NCI-H1048 (cell line): ENCODE results near the gene KLF11.

Experiments used
- DNase-seq: peaks from one replicate; lab custom pipeline; 2025; lab: John Stamatoyannopoulos, UW

Gene KLF11

DNA sequence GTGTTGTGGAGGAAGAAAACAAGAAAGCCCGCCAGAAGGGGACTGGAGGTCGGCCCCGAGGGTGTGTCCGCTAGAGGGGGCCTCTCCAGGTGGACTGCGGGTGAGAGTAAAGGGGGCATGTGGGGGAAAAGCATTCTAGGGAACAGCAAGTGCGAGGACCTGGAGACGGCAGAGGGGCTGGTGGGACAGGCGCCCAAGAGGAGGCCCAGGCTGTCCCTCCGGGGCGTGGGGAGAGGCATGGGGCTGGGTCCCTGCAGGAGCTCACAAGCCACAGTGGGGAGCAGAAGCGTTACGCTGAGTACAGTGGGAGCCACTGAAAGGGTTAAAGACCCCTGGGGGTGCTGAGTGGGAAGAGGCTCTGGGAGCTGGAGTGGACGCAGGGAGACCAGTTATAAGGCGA, 1.6 kb upstream of the KLF11 start:
- no peak for DNase-seq

- DNase-seq = no peak
These were observed 819 bp upstream of the KLF11 start for GRCh38 chr2:10042301-10043161.

DNA sequence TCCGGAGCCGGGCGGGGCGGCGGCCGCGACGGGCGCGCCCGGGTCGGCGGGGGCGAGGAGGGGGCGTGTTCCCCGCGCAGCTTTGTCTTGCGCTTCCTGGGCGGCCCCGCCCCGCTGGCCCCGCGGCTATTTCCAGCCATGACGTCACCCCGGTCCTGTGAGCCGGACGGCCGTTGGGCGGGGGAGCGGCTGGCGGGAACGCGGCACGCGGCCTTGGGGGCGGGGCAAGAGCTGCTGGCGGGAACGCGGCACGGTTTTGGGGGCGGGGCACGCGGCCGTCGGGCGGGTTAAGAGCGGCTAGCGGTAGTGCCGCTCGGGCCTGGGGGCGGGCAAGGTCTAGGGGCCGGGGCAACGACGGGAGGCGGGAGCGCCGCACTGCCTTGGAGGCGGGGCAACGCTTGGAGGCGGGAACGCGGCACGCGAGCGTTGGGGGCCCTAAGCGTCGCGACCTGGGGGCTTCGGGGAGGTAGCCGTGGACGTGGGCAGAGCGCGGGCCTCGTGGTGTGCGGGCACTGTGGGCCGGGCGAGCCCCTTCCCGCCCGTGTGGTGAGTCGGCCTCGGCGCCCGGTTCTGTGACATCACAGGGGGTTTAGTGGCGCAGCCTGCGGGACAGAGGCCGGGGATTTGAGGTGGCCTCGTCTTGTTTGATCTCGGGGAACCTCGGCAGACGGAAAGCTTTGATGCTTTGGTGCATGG, 704 bp downstream of the KLF11 start:
- DNase-seq = peak; percentile 93

GRCh38 chr2:10045561-10046355, 2.4 kb downstream of the KLF11 start:
- no peak for DNase-seq

DNA sequence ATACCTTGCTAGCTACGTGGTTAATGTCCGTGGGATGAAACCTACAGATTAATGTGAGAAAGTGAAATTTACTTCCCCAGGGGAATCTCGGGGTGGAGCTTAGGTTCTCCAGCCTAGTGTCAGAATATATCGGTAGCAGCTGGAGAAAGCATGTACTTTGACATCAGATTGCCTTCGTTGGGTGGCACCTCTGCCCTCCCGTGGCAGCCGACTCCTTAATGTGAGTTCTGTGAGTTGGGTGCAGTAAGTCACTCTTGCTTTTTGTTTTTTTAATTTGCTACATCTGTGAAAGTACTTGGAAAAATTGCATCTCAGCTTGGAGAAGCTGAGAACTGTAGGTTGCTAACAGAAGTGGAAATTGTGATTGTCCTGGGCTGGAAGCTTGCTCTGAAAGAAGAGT, 3.6 kb downstream of the KLF11 start:
- no peak for DNase-seq

- no peak for DNase-seq
These were observed 4.5 kb downstream of the KLF11 start for GRCh38 chr2:10047616-10048500.

DNA sequence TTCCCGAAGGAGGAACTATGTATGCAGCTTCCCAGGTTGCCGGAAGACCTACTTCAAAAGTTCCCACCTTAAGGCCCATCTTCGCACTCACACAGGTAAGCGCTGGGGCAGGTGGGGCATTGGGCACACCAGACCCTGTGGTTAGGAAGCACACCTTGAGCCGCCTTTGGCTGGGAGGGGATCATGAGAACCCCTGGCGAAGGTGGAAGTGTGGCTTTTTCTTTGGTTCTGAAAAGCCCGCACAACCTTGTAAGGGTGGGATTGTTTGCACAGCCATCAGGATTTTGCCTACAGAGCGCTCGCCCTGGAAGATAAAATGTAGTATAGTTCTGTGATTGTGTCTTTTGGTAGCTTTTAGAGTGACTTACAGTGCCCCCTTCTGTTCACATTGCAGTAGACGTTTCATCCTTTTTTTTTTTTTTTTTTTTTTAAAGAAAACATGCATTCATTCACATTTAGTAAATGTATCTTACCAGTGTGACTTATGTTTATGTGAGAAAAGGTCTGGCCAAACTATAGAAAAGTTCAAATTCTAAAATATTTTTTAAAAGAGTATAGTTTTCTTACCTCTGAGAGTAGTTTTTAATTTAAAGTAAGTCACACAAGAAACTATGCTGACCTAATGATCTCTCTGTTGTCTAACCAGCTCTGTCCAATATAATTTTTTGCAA, 5.3 kb downstream of the KLF11 start:
- no peak for DNase-seq

DNA sequence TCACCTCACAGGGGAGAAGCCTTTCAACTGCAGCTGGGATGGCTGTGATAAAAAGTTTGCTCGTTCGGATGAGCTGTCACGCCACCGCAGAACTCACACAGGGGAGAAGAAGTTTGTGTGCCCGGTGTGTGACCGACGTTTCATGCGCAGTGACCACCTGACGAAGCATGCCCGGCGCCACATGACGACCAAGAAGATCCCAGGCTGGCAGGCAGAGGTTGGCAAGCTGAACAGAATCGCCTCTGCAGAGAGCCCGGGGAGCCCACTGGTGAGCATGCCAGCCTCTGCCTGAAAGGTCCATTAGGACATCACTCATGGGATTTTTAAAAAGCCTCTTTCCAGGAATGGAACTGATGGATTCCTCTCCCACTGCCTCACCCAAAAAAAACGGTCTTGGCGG, 8.9 kb downstream of the KLF11 start:
- DNase-seq = no peak

GRCh38 chr2:10053351-10053750, 10.0 kb downstream of the KLF11 start:
- no peak for DNase-seq

DNA sequence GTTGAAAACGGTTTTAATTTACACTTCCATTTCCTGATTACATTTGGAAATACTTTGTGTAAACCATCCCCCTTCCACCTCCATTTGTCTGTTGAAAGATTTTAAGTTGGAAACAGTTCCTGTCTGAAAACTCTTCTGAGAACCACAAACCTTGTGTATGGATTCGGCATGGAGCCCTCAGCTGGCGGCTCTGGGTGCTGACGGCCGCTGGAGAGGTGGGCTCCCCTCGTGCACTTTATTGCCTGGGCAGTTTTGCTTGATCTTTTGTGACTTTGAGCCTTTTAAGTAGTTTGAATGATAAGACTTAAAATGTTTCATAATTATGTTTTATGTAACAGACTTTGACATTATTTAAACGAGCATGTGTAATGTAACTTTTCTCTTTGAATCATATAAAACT, 11.1 kb downstream of the KLF11 start:
- DNase-seq = no peak

DNA sequence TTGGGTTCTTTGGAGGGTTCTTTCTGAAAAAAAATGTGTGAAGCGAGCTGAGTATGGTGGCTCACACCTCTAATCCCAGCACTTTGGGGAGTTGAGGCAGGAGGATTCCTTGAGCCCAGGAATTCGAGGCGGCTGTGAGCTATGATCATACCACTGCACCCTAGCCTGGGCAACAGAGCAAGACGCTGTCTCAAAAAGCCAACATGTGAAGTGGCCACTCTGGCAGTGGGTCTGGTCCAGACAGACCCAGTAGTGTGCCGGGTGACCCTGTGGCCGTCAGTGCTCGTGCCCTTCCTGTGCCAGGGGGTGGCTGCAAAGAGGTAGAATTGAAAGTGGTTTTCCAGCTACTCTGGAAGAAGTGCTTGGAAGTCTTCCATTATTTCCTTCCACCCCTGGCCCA, 11.6 kb downstream of the KLF11 start:
- no peak for DNase-seq

DNA sequence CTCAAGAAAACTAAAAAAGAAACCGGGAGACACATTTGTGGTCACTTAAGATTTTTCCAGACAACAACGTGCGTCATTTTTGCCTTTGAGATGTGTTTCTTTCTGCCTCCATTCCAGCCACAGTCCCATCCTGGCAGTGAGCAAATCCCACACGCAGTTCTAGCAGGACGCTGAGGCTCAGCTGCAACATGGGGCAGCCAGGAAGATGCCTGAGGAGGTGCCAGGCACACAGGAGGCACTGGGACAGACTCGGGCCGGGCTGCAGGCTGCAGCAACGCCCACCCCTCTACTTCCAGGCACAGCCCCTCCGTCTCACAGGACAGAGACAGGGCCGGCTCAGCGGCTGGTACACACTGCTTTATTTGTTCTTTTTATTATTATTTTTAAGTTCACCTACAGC, 13.1 kb downstream of the KLF11 start:
- DNase-seq = no peak

DNA sequence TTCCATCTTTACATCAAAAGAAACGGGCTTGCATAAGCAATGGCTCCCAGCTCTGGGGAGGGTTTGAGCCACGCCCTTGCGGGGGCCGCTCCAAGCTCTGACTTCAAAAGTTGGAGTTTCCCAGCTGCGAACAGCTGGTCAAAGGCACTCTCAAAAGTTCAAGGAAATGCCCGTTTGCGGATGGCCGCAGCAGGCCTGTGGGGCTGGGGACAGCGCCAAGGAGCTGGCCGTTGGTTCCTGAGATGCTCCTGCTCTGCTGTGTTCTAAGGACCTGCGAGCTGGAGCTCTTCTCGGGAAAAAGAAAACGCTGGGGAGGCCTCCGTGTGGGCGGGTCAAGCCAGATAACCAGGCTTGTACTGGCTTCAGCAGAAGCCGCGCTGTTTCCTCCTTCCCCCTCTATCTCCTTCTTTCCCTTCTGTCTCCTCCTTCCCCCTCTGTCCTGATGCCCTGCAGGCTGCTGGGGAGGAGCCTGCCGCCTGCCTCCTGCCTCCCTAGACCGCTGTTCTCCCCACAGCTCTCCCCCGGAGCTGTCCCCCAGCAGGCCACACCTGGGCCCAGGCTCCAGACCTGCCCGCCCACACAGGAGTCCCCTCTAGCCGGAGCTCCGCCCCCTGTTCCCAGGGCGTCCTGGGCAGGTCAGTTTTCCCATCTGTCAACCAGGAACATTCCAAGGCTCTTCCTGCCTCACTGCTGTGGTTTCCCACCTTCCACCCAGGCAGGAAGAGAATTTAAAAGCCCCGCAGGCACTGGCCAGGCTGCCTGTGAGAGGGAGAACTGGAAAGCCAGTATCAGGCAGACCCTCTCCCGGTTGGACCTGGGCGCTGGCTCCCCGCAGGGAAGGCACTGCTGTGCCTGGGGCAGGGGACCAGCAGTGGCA, 14.1 kb downstream of the KLF11 start:
- no peak for DNase-seq

GRCh38 chr2:10058251-10059015, 15.1 kb downstream of the KLF11 start:
- no peak for DNase-seq

- DNase-seq = no peak
These were observed 15.6 kb downstream of the KLF11 start for GRCh38 chr2:10059016-10059351.

GRCh38 chr2:10059552-10060335, 16.4 kb downstream of the KLF11 start:
- DNase-seq = no peak

- no peak for DNase-seq
These were observed 18.0 kb downstream of the KLF11 start for GRCh38 chr2:10061221-10061925.

- no peak for DNase-seq
These were observed 19.6 kb downstream of the KLF11 start for GRCh38 chr2:10062931-10063365.
